ENCODE measurements around the gene SRRM2.

GRCh38 chr16:2817340-2818271, 65.2 kb downstream of the SRRM2 start:
- TF ChIP-seq, protein P1, sequence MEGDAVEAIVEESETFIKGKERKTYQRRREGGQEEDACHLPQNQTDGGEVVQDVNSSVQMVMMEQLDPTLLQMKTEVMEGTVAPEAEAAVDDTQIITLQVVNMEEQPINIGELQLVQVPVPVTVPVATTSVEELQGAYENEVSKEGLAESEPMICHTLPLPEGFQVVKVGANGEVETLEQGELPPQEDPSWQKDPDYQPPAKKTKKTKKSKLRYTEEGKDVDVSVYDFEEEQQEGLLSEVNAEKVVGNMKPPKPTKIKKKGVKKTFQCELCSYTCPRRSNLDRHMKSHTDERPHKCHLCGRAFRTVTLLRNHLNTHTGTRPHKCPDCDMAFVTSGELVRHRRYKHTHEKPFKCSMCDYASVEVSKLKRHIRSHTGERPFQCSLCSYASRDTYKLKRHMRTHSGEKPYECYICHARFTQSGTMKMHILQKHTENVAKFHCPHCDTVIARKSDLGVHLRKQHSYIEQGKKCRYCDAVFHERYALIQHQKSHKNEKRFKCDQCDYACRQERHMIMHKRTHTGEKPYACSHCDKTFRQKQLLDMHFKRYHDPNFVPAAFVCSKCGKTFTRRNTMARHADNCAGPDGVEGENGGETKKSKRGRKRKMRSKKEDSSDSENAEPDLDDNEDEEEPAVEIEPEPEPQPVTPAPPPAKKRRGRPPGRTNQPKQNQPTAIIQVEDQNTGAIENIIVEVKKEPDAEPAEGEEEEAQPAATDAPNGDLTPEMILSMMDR (IDR thresholded peaks at IDR 0.05) = peak; percentile 34
- no peak for TF ChIP-seq ZFX (IDR thresholded peaks at IDR 0.05; ENCODE audit: borderline replicate concordance)
